VCaP (cell line): ENCODE results near the gene QSOX2.

Experiments used
- H3K27ac ChIP-seq: fragments of 450-650 bp; 2 replicates; pipeline ENCODE4 v1.5.1; 2017
- TF ChIP-seq, protein P1 (sequence below): fragments of 450-650 bp; conservative IDR thresholded peaks from 2 replicates; pipeline ENCODE4 v1.5.1; 2017; ENCODE audit warnings: mild to moderate bottlenecking, moderate library complexity

Gene QSOX2

DNA sequence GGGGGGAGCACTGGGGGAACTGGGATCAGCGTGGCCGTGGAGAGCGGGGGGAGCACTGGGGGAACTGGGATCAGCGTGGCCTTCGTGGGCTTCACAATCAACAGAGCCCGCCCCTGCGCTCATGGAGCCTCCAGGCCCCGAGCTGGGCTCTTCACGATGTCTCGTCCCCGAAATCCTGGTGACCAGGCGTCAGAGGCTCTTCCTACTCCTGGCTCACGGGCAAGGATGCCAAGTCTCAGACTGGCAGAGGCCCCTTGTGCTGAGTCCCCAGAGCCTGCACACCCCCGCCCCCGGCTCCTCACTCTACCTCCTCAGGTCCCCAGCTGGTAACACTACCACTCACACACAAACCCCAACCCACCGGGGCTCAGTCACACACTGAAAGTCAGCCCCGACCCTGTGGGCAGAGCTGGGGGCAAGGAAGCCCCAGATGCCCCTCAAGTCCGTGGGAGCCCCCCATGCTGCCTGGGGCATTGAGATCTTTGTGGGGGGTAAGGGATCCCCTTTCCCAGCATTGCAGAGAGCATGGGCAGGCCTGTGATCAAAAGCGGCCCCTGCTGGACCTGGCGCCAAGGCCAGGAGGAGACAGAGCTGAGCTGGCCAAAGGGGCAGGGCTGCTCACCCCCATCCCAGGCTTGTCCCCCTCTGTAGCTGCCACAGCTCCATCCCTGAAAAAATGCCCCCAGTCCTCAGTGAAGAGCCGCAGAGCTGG lies 67.4 kb downstream of the QSOX2 start:
- H3K27ac ChIP-seq, result no peak overlapping the region
- TF ChIP-seq, protein P1, sequence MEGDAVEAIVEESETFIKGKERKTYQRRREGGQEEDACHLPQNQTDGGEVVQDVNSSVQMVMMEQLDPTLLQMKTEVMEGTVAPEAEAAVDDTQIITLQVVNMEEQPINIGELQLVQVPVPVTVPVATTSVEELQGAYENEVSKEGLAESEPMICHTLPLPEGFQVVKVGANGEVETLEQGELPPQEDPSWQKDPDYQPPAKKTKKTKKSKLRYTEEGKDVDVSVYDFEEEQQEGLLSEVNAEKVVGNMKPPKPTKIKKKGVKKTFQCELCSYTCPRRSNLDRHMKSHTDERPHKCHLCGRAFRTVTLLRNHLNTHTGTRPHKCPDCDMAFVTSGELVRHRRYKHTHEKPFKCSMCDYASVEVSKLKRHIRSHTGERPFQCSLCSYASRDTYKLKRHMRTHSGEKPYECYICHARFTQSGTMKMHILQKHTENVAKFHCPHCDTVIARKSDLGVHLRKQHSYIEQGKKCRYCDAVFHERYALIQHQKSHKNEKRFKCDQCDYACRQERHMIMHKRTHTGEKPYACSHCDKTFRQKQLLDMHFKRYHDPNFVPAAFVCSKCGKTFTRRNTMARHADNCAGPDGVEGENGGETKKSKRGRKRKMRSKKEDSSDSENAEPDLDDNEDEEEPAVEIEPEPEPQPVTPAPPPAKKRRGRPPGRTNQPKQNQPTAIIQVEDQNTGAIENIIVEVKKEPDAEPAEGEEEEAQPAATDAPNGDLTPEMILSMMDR, result no peak

DNA sequence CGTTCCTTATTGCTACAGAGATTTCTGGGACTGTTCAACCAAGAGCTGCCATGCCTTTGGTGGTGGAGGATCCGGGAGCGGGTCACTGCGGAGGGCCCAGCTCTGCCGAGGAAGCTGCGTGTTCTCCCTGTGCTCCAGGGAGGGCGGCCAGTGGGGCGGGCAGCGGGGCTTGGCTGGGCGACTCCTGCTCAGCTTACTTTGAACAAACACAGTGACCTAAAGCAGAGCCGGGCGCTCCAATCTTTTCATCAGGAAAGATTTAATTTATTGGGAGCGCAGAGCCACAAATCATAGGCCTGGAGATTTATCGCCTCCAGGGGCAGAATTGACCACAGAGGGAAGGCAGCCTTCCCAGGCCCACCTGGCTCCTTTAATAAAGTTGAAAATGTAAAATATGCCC lies 68.4 kb downstream of the QSOX2 start:
- H3K27ac ChIP-seq, result peak overlapping the region; percentile 14; the same call in 1 of the 2 replicates
- TF ChIP-seq, protein P1, result peak; percentile 21

DNA sequence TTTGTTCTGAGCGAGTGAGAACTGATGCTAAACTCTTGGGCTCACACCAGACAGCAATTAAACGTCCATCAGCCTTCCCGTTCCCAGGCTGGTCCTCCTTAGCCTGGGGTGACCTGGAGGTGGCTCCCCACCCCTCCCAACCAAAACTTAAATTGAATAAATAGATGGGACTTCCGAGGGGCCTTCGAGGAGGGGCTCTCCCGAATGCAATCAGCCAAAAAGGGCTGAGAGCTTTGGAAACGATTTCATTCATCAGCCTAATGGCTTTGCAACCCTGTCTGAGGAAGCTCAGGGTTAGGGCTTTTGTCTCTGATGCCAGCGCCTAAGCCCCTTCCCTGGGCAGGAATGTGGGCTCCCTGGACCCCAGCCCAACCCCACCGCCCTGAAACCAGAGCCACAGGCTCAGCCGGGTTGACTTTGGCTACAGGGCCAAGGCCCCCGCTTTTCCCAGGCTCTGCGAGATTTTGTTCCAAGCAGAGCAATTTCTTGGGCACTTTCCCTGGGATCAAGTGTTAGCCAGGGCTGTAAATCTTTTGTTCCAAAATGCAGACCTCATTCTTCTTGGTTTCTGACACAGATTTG lies 69.9 kb downstream of the QSOX2 start:
- TF ChIP-seq, protein P1, result no peak
- no peak overlapping the region for H3K27ac ChIP-seq

DNA sequence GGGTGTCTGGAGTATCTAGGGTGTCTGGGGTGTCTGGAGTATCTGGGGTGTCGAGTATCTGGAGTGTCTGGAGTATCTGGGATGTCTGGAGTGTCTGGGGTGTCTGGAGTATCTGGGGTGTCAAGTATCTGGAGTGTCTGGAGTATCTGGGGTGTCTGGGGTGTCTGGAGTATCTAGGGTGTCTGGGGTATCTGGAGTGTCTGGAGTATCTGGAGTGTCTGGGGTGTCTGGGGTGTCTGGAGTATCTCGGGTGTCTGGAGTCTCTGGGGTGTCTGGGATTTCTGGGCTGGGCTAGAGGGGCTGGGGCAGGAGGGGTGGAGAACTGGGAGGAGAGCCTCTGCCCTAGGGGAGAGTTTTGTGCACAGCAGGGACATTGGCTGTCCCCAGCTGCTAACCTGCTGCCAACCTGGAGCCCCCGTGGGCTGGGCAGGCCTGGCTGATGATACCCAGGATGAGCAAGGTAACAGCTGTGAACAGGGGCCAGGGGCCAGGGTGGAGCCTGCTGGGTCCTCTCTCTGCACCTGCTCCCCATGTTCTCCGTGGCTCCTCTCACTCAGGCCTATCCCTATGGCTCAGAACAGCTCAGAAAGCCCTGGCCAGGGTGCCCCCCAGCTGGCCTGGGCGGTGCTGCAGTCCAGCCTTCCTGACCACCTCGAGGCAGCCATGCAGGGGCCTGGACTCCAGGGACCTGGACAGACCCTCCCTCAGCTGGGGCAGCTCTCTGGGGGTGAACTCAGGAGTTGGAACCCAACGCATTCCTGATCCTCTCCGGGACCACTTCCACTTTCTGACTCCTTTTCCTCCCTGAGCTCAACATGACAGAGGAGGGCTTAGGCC lies 70.6 kb downstream of the QSOX2 start:
- no peak overlapping the region for H3K27ac ChIP-seq
- TF ChIP-seq, protein P1, result no peak

DNA sequence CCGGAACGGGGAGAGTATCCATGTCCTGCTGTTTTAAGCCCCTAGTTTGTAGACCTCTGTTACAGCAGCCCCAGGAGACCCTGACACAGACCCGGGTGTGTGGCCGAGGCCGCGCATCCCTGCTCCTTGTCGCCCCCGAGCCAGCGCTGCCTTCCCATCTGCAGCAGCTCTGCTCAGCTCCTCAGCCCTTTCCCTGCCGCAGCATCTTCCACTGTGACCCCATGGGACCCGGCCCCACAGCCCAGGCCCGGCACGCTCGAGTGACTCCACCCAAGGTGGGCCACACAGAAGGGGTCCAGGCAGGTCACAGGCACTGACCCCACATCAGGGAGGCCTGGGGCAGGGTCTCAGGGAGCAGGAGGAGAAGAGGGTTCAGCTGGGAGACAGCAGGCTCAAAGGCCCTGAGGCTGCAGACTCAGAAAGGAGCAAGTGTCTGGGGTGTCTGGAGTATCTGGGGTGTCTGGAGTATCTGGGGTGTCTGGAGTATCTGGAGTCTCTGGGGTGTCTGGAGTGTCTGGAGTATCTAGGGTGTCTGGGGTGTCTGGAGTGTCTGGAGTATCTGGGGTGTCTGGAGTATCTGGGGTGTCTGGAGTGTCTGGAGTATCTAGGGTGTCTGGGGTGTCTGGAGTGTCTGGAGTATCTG lies 71.8 kb downstream of the QSOX2 start:
- H3K27ac ChIP-seq, result no peak overlapping the region

DNA sequence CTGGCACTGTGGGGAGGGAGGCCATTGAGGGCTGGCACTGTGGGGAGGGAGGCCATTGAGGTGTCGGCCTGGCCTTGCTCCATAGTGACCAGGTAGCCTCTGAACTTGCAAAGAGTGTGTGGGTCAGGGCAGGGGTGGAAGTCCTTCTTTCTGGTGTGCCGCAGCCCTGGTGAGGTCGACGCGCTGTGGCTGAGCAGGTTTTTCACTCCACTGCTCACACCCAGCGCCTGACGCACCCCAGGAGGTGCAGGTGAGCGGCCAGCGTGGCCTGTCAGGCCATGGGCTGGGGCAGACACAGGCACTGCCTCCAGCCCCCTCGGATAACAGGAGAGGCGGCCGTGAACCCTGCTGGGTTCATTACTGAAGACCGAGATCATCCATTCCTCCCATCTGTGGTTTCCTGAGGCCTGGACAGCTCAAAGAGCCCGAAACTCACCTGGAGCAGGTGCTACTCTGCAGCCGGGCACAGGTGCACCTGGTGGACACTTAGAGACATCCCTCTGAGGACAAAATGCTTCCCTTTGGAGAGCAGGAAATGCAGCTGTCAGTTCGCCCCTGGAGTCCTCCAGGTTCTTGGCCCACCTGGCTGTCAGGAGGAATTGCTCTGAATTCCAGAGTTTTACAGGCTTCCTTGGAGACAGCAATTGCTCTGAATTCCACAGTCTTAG lies 73.1 kb downstream of the QSOX2 start:
- H3K27ac ChIP-seq, result no peak overlapping the region
- TF ChIP-seq, protein P1, result no peak

More for the DNA sequence above, 71.8 kb downstream of the QSOX2 start:
- TF ChIP-seq, protein P1, result no peak
